Activated T-helper 1 cell treated with anti-CD3 and anti-CD28 coated beads, Interleukin-2, amount 50 U/mL, for 16 hours (primary cell): ENCODE results near the gene ZNF821.
"Not testable (repeated sequence)": the region's sequence is repeated elsewhere in the genome, so short reads cannot be mapped to it uniquely, and the experiment has no call there.

Source experiments
- DNase-seq, 2 donors: peaks; one replicate each; pipeline ENCODE4 v3.0.0-alpha.2; 2020; ENCODE audit warnings: low read depth in 1 of 2, low spot score in 1 of 2

The ZNF821 gene, protein sequence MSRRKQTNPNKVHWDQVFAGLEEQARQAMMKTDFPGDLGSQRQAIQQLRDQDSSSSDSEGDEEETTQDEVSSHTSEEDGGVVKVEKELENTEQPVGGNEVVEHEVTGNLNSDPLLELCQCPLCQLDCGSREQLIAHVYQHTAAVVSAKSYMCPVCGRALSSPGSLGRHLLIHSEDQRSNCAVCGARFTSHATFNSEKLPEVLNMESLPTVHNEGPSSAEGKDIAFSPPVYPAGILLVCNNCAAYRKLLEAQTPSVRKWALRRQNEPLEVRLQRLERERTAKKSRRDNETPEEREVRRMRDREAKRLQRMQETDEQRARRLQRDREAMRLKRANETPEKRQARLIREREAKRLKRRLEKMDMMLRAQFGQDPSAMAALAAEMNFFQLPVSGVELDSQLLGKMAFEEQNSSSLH

GRCh38 chr16:71883849-71884638, at the start of gene ZNF821:
Gene ZNF821, minus strand, starts transcription at chr16:71884182. Its CDS starts 4,236 bp downstream, at chr16:71879946.
- peak; percentile 36 to 69 for DNase-seq

DNA sequence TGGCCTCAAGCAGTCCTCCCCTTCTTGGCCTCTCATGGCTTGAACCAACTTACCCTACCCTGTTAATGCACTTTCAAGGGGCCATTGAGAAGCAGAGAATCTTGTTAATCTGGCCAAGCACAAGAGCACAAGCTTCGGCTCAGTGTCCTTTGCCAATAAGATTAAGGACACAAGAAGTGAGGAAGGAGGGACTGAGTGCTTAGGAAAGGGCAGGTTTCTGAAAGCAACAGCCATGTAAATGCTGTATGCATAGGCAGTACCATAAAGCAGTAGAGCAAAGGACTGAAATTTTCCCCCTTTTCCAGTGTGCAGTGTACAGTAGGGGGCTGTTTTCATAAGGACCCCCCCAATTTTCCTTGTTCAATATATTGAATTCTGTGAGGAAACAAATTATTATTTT, 49.0 kb upstream of the ZNF821 start:
- DNase-seq, result no peak

DNA sequence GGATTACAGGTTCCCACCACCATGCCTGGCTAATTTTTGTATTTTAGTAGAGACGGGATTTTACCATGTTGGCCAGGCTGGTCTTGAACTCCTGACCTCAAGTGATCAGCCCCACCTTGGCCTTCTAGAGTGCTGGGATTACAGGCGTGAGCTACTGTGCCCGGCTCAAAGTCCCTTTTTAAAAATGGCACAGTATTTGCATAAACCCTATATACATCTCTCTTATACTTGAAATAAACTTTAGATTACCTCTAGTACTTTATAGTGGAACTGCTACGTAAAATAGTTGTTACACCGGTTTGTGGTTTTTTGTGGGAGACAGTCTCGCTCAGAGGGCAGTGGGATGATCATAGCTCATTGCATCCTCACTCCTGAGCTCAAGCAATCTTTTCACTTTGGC, 47.6 kb upstream of the ZNF821 start:
- no peak for DNase-seq

DNA sequence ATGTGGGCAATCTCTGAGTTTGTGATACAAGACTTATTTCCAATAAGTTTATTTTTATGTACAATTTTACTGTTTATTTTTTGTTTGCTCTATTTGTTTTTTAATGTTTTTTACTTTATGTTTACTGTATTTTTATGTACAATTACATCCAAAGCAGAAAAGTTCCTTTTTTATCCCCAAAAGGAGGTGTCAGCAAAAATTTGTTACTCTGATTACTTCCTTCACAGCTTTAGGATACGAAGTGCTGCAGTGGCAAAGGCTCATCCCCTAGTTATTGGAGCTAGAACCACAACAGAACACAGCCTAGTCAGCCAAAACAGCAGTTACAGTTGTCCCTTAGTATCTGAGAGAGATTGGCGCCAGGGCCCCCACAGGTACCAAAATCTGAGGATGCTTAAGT, 47.0 kb upstream of the ZNF821 start:
- no peak for DNase-seq

GRCh38 chr16:71930013-71930563, 46.1 kb upstream of the ZNF821 start:
- no peak for DNase-seq

GRCh38 chr16:71929048-71929447, 45.1 kb upstream of the ZNF821 start:
- DNase-seq, result no peak

DNA sequence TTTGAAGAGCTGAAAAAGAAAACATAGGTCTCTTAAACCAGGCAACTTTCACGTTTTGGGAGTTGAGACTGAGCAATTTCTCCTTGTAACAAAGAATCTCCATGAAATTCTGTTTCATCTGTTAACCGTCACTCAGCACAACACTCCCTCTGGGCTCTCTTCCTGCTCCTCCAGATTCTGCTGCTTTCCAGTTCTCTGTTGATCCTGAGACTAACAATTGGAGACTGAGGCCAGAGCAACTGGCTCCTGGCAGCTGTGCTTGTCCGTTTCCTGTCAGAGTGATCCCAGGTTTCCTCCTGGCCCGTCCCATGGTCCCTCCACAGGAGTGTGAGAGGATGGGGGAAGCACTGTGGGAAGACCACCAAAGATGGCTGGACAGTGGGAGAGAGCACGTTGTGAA, 43.8 kb upstream of the ZNF821 start:
- DNase-seq, result no peak

- no peak for DNase-seq
These were observed 43.4 kb upstream of the ZNF821 start for GRCh38 chr16:71927383-71927782.

DNA sequence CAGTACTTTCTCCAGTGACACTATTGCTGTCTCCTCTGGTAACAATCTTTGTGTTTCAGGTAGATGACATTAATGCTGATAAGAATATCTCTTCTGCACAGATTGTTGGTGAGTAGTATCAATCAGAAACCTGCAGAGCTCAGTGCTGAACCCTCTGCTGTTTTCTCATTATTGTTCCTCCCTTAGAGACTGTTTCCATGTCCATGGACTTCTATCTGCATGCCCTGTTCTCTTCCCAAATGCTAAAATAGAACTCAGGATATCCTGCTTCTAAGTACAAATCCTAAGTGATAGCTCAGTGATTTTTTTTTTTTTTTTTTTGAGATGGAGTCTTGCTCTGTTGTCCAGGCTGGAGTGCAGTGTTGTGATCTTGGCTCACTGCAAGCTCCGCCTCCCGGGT, 40.7 kb upstream of the ZNF821 start:
- DNase-seq, result no peak

GRCh38 chr16:71923941-71924690, 40.1 kb upstream of the ZNF821 start:
- no peak for DNase-seq

DNA sequence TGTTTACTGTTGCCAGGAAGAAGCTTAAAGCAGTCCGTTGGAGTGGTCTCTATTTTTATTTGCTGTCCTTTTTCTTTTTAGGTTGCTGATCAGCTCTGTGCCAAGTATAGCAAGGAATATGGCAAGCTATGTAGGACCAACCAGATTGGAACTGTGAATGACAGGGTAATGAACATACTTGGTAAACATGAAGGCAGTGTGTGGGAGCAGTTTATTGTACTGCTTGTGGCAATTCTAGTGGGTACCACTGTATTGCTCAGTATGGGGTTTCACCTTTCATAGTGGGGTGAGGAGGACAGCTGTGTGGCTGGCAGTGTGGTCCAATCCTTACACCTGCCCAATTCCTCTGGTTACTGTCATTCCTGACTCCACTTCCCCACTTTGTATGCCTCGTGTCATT, 36.7 kb upstream of the ZNF821 start:
- DNase-seq, result no peak

GRCh38 chr16:71919035-71919434, 35.1 kb upstream of the ZNF821 start:
- DNase-seq, result no peak

DNA sequence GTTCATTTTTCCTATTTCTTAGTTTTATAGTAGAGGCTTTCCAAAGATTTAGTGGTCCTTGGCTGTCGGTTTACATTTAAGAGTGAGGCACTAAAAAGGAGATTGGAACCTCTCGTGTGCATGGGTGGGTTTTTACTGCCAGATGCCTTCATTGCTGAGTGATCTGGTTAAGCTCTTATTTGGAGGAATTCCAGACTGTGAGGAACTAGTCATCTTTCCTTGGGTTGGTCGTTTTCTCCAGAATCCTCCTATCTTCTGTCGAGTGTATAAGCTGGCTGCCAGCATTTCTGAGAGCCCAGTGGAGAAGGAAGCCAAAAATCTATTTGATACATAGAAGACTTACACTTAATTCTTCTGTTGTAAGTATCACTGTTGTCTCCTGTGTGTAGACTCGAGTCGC, 33.9 kb upstream of the ZNF821 start:
- no peak for DNase-seq

- no peak for DNase-seq
These were observed 32.5 kb upstream of the ZNF821 start for GRCh38 chr16:71916397-71916920.

- no peak for DNase-seq
These were observed 31.4 kb upstream of the ZNF821 start for GRCh38 chr16:71915350-71915749.

GRCh38 chr16:71914802-71915201, 30.8 kb upstream of the ZNF821 start:
- DNase-seq, result no peak

DNA sequence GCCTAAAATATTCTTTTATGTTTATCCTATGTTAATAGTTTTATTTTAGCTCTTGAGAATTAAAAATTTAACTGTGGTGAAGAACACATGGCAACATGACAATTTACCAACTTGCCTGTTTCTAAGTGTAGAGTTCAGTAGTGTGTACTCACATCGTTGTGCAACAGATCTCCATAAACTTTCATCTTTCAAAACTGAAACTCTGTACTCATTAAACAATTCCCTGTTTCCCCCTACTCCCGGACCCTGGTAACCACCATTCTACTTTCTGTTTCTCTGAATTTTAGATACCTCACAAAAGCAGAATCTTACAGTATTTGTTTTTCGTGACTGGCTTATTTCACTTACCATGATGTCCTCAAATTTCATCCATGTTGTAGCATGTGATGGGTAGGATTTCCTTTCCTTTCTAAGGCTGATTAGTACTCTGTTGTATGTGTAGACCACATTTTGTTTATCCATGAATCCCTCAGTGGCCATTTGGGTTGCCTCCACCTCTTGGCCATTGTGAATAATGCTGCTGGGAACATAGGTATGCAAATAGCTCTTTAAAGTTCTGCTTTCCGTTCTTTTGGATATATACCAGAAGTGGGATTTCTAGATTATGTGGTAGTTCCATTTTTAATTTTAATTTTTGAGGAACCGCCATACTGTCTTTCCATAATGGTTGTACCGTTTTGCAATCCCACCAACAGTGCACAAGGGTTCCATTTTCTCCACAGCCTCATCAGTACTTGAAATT, 28.7 kb upstream of the ZNF821 start:
- DNase-seq, result no peak

GRCh38 chr16:71911121-71911520, 27.1 kb upstream of the ZNF821 start:
- no peak for DNase-seq

GRCh38 chr16:71905765-71906164, 21.8 kb upstream of the ZNF821 start:
- DNase-seq, result not testable (repeated sequence)

DNA sequence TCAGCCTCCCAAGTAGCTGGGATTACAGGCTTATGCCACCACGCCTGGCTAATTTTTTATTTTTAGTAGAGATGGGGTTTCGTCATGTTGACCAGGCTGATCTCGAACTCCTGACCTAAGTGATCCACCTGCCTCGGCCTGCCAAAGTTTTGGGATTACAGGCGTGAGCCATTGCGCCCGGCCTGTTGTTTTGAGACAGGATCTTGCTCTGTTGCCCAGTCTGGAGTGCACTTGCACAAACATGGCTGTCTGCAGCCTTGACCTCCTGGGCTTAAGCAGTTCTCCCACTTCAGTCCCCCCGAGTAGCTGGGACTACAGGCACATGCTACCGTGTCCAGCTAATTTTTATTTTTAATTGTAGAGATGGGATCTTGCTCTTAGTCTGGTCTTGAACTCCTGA, 20.3 kb upstream of the ZNF821 start:
- DNase-seq, result no peak
